Astrocyte of the spinal cord (primary cell): ENCODE data around the gene ARID1A.

Source experiments
- DNase-seq: peaks from one replicate; pipeline ENCODE4 v3.0.0; 2011; ENCODE audit warnings: low read depth, low spot score
- H3K4me3 ChIP-seq: 2 replicates; pipeline ENCODE4 v1.5.1; 2011; ENCODE audit warnings: low read depth, mild to moderate bottlenecking, low read length, moderate library complexity
- CTCF ChIP-seq: IDR thresholded peaks from 2 replicates; pipeline ENCODE4 v1.5.1; 2012; ENCODE audit warnings: low read depth, mild to moderate bottlenecking, low read length, inconsistent platforms
- in situ Hi-C: cut with HindIII; loops from 2 replicates; pipeline ENCODE4 v1.10.0; 2017; ENCODE audit warnings: low sequenced_read_pairs

ARID1A gene

GRCh38 chr1:26831059-26831458 lies 135.2 kb downstream of the ARID1A start:
- H3K4me3 ChIP-seq: no peak overlapping the region
- in situ Hi-C loops: no loop called here

More at GRCh38 chr1:26831059-26831458, 135.2 kb downstream of the ARID1A start:
- no peak for TF ChIP-seq CTCF
- DNase-seq: no peak
